ENCODE data around the gene DCAF17.
"Not testable (repeated sequence)": the region's sequence is repeated elsewhere in the genome, so short reads cannot be mapped to it uniquely, and the experiment has no call there.

DCAF17 gene

GRCh38 chr2:171512683-171513195, 78.7 kb downstream of the DCAF17 start:
- in situ Hi-C loops (cut with MboI; ENCODE audit: low sequenced_read_pairs) = no loop called here

- in situ Hi-C loops (cut with MboI; ENCODE audit: low sequenced_read_pairs) = no loop called here
These were observed 79.7 kb downstream of the DCAF17 start for GRCh38 chr2:171513719-171514160.

- in situ Hi-C loops (cut with MboI; ENCODE audit: low sequenced_read_pairs) = no loop called here
These were observed 81.0 kb downstream of the DCAF17 start for GRCh38 chr2:171514908-171515582.

- in situ Hi-C loops (cut with MboI; ENCODE audit: low sequenced_read_pairs) = no loop called here
These were observed 81.8 kb downstream of the DCAF17 start for GRCh38 chr2:171515672-171516298.

GRCh38 chr2:171516793-171517192, 82.8 kb downstream of the DCAF17 start:
- in situ Hi-C loops (cut with MboI; ENCODE audit: low sequenced_read_pairs) = no loop called here

GRCh38 chr2:171520471-171520870, 86.4 kb downstream of the DCAF17 start:
- in situ Hi-C loops (cut with MboI; ENCODE audit: low sequenced_read_pairs) = no loop called here

- in situ Hi-C loops (cut with MboI; ENCODE audit: low sequenced_read_pairs) = no loop called here
These were observed 87.5 kb downstream of the DCAF17 start for GRCh38 chr2:171521361-171522051.

- in situ Hi-C loops (cut with MboI; ENCODE audit: low sequenced_read_pairs) = no loop called here
These were observed 88.2 kb downstream of the DCAF17 start, which contains the start of gene CYBRD1 for GRCh38 chr2:171522052-171522787. Gene CYBRD1 (plus strand): TSS chr2:171522474. CDS start chr2:171522546, 72 bp downstream.

- in situ Hi-C loops (cut with MboI; ENCODE audit: low sequenced_read_pairs) = no loop called here
These were observed 88.7 kb downstream of the DCAF17 start for GRCh38 chr2:171522788-171523087.

- in situ Hi-C loops (cut with MboI; ENCODE audit: low sequenced_read_pairs) = no loop called here
These were observed 89.3 kb downstream of the DCAF17 start for GRCh38 chr2:171523088-171524017.

GRCh38 chr2:171524018-171524401, 90.0 kb downstream of the DCAF17 start:
- in situ Hi-C loops (cut with MboI; ENCODE audit: low sequenced_read_pairs) = no loop called here

GRCh38 chr2:171529914-171530313, 95.9 kb downstream of the DCAF17 start:
- in situ Hi-C loops (cut with MboI; ENCODE audit: low sequenced_read_pairs) = no loop called here

- in situ Hi-C loops (cut with MboI; ENCODE audit: low sequenced_read_pairs) = no loop called here
These were observed 96.4 kb downstream of the DCAF17 start for GRCh38 chr2:171530378-171530777.

- in situ Hi-C loops (cut with MboI; ENCODE audit: low sequenced_read_pairs) = not testable (repeated sequence)
These were observed 96.8 kb downstream of the DCAF17 start for GRCh38 chr2:171530859-171531258.

- in situ Hi-C loops (cut with MboI; ENCODE audit: low sequenced_read_pairs) = no loop called here
These were observed 97.3 kb downstream of the DCAF17 start for GRCh38 chr2:171531291-171531690.

- in situ Hi-C loops (cut with MboI; ENCODE audit: low sequenced_read_pairs) = no loop called here
These were observed 97.9 kb downstream of the DCAF17 start for GRCh38 chr2:171531836-171532450.

- in situ Hi-C loops (cut with MboI; ENCODE audit: low sequenced_read_pairs) = no loop called here
These were observed 99.3 kb downstream of the DCAF17 start for GRCh38 chr2:171533331-171533730.

Measured in hTERT RPE-1 (cell line).